Measurements from ENCODE around the gene CCDC188.

DNA sequence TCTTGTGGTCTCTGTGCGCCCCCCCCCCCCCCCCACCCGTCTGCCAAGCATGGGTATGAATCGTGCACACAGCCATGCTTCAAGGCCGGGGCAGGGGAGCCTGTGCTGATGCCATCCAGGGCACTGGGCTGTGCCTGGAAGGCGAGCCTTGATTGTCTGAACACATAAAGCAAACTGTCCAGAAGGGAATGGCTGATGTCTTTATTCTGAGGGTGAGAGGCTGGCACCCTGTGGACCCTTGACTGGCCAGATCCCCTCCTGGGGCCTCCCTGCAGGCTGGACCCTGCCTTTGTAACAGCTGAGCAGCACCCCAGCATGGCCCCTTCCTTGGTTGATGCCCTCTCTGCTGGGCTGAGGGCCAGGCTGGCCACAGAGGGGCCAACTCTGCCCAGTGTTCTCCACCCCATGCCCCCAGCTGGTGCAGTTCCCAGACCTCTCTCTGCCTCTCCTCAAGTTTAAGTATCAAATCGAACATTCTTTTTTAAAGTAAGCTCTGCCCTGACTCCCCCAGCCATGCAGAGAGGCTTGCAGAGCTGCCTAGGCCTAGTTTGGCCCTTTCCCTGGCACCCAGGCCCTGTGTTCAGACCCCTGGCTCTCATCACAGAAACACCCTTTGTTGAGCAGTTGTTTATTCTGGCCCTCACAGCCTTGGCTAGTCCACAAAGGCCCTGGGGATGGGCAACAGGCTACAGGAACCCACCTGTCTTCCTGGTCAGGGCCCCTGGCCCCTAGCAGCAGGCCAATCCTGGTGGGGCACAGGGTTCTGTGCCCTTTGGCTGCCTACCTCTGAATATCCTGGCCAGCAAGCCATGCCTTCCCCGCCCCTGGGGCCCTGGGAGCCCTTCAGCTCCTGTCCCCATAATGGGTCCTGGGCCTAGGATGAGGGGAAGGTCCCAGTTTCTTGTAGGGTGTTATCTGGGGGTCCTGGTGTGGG lies 38.9 kb downstream of the CCDC188 start:
- TF ChIP-seq, protein P1, sequence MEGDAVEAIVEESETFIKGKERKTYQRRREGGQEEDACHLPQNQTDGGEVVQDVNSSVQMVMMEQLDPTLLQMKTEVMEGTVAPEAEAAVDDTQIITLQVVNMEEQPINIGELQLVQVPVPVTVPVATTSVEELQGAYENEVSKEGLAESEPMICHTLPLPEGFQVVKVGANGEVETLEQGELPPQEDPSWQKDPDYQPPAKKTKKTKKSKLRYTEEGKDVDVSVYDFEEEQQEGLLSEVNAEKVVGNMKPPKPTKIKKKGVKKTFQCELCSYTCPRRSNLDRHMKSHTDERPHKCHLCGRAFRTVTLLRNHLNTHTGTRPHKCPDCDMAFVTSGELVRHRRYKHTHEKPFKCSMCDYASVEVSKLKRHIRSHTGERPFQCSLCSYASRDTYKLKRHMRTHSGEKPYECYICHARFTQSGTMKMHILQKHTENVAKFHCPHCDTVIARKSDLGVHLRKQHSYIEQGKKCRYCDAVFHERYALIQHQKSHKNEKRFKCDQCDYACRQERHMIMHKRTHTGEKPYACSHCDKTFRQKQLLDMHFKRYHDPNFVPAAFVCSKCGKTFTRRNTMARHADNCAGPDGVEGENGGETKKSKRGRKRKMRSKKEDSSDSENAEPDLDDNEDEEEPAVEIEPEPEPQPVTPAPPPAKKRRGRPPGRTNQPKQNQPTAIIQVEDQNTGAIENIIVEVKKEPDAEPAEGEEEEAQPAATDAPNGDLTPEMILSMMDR (IDR thresholded peaks at IDR 0.05) = no peak
- TF ChIP-seq EZH2 (IDR thresholded peaks at IDR 0.05; ENCODE audit: borderline replicate concordance, insufficient read depth, low read depth, low read length, poor library complexity, severe bottlenecking) = no peak
